ENCODE measurements around the gene CD160. TPM values are rescaled to one million over a fixed set of nuclear protein-coding genes. Genes with fewer than 3 reads are reported as not detected.

Gene CD160
- total and polyA plus RNA-seq, 2 experiments from 2014 or later = 0.06 TPM; not detected in 1

DNA sequence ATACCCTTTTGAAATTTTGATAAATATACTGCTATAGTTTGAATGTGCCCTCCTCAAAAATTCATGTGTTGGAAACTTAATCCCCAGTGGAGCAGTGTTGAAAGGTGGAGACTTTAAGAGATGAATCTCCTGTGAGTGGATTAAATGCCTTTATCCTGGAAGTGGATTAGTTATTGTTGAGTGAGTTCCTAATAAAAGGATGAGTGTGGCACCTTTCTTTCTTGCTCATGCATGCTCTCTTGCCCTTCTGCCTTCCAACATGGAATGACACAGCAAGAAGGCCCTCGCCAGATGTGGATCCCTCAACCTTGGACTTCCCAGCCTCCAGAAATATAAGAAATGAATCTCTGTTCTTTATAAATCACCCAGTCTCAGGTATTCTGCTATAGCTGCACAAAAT, 51.8 kb downstream of the CD160 start:
- H3K4me3 Mint-ChIP-seq = no peak overlapping the region
- DNase-seq (ENCODE audit: low spot score) (no peak), ATAC-seq (no peak)
- no peak overlapping the region; the same call in 1 of the 2 replicates for H3K27ac Mint-ChIP-seq
- Histone ChIP-seq H3K4me1 (ENCODE audit: insufficient read depth) (no peaks in the 10 kb centered on the region), H3K27ac (ENCODE audit: low read depth) (no peak overlapping the region), H3K4me3 (no peak overlapping the region), H3K36me3 (ENCODE audit: insufficient read depth) (peaks cover 13% of the 10 kb centered on the region), H3K9me2 (ENCODE audit: insufficient read depth) (no peaks in the 10 kb centered on the region), H3K27me3 (ENCODE audit: insufficient read depth) (no peaks in the 10 kb centered on the region), H3K4me2 (no peak overlapping the region), H3K79me2 (replicated peaks; ENCODE audit: insufficient read depth) (no peaks in the 10 kb centered on the region), H4K20me1 (replicated peaks; ENCODE audit: insufficient read depth) (no peaks in the 10 kb centered on the region), H2AFZ (no peak overlapping the region), H3F3A (replicated peaks; ENCODE audit: low read depth) (no peaks in the 10 kb centered on the region)
- H3K9me3 Mint-ChIP-seq = peaks cover 13% of the 10 kb centered on the region; the same call in 2 of the 3 replicates
- peaks cover 4% of the 10 kb centered on the region; the same call in 1 of the 3 replicates for H3K4me1 Mint-ChIP-seq
- peaks cover 5% of the 10 kb centered on the region for H3K27me3 Mint-ChIP-seq (ENCODE audit: insufficient read depth, low read depth, poor library complexity)
- TF ChIP-seq, protein P1, sequence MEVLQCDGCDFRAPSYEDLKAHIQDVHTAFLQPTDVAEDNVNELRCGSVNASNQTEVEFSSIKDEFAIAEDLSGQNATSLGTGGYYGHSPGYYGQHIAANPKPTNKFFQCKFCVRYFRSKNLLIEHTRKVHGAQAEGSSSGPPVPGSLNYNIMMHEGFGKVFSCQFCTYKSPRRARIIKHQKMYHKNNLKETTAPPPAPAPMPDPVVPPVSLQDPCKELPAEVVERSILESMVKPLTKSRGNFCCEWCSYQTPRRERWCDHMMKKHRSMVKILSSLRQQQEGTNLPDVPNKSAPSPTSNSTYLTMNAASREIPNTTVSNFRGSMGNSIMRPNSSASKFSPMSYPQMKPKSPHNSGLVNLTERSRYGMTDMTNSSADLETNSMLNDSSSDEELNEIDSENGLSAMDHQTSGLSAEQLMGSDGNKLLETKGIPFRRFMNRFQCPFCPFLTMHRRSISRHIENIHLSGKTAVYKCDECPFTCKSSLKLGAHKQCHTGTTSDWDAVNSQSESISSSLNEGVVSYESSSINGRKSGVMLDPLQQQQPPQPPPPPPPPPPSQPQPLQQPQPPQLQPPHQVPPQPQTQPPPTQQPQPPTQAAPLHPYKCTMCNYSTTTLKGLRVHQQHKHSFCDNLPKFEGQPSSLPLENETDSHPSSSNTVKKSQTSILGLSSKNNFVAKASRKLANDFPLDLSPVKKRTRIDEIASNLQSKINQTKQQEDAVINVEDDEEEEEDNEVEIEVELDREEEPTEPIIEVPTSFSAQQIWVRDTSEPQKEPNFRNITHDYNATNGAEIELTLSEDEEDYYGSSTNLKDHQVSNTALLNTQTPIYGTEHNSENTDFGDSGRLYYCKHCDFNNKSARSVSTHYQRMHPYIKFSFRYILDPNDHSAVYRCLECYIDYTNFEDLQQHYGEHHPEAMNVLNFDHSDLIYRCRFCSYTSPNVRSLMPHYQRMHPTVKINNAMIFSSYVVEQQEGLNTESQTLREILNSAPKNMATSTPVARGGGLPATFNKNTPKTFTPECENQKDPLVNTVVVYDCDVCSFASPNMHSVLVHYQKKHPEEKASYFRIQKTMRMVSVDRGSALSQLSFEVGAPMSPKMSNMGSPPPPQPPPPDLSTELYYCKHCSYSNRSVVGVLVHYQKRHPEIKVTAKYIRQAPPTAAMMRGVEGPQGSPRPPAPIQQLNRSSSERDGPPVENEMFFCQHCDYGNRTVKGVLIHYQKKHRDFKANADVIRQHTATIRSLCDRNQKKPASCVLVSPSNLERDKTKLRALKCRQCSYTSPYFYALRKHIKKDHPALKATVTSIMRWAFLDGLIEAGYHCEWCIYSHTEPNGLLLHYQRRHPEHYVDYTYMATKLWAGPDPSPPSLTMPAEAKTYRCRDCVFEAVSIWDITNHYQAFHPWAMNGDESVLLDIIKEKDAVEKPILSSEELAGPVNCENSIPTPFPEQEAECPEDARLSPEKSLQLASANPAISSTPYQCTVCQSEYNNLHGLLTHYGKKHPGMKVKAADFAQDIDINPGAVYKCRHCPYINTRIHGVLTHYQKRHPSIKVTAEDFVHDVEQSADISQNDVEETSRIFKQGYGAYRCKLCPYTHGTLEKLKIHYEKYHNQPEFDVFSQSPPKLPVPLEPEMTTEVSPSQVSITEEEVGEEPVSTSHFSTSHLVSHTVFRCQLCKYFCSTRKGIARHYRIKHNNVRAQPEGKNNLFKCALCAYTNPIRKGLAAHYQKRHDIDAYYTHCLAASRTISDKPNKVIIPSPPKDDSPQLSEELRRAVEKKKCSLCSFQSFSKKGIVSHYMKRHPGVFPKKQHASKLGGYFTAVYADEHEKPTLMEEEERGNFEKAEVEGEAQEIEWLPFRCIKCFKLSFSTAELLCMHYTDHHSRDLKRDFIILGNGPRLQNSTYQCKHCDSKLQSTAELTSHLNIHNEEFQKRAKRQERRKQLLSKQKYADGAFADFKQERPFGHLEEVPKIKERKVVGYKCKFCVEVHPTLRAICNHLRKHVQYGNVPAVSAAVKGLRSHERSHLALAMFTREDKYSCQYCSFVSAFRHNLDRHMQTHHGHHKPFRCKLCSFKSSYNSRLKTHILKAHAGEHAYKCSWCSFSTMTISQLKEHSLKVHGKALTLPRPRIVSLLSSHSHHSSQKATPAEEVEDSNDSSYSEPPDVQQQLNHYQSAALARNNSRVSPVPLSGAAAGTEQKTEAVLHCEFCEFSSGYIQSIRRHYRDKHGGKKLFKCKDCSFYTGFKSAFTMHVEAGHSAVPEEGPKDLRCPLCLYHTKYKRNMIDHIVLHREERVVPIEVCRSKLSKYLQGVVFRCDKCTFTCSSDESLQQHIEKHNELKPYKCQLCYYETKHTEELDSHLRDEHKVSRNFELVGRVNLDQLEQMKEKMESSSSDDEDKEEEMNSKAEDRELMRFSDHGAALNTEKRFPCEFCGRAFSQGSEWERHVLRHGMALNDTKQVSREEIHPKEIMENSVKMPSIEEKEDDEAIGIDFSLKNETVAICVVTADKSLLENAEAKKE (CRISPR knock-in tag; IDR thresholded peaks at IDR 0.05) = no peak
- no peak for TF ChIP-seq EZH2 (IDR thresholded peaks at IDR 0.05; ENCODE audit: low read depth, unreplicated experiment)
- TF ChIP-seq, protein P2, sequence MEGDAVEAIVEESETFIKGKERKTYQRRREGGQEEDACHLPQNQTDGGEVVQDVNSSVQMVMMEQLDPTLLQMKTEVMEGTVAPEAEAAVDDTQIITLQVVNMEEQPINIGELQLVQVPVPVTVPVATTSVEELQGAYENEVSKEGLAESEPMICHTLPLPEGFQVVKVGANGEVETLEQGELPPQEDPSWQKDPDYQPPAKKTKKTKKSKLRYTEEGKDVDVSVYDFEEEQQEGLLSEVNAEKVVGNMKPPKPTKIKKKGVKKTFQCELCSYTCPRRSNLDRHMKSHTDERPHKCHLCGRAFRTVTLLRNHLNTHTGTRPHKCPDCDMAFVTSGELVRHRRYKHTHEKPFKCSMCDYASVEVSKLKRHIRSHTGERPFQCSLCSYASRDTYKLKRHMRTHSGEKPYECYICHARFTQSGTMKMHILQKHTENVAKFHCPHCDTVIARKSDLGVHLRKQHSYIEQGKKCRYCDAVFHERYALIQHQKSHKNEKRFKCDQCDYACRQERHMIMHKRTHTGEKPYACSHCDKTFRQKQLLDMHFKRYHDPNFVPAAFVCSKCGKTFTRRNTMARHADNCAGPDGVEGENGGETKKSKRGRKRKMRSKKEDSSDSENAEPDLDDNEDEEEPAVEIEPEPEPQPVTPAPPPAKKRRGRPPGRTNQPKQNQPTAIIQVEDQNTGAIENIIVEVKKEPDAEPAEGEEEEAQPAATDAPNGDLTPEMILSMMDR (conservative IDR thresholded peaks at IDR 0.05; ENCODE audit: low read depth in 2 of 2) = no peak
- TF ChIP-seq, protein P3, sequence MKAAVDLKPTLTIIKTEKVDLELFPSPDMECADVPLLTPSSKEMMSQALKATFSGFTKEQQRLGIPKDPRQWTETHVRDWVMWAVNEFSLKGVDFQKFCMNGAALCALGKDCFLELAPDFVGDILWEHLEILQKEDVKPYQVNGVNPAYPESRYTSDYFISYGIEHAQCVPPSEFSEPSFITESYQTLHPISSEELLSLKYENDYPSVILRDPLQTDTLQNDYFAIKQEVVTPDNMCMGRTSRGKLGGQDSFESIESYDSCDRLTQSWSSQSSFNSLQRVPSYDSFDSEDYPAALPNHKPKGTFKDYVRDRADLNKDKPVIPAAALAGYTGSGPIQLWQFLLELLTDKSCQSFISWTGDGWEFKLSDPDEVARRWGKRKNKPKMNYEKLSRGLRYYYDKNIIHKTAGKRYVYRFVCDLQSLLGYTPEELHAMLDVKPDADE (IDR thresholded peaks at IDR 0.05) = no peak
- TF ChIP-seq EZH2phosphoT487 (IDR thresholded peaks at IDR 0.05; ENCODE audit: unreplicated experiment) = no peak
- TF ChIP-seq REST (IDR thresholded peaks at IDR 0.05; ENCODE audit: unreplicated experiment) = no peak
- TF ChIP-seq ZNF114 (CRISPR knock-in tag; IDR thresholded peaks at IDR 0.05) = no peak
- TF ChIP-seq POLR2AphosphoS5 (IDR thresholded peaks at IDR 0.05; ENCODE audit: low read depth) = no peak
- TF ChIP-seq NANOG (IDR thresholded peaks at IDR 0.05; ENCODE audit: borderline replicate concordance) = no peak
- no peak for TF ChIP-seq STAT1 (IDR thresholded peaks at IDR 0.05; ENCODE audit: unreplicated experiment)
- TF ChIP-seq CREB1 (CRISPR knock-in tag; IDR thresholded peaks at IDR 0.05; ENCODE audit: low read depth) = no peak
- TF ChIP-seq JUNB (IDR thresholded peaks at IDR 0.05; ENCODE audit: unreplicated experiment) = no peak
- TF ChIP-seq ZNF331 (CRISPR knock-in tag; IDR thresholded peaks at IDR 0.05; ENCODE audit: low read depth) = no peak
- peaks cover 33% of the 10 kb centered on the region for H3K36me3 Mint-ChIP-seq (ENCODE audit: low read depth)
